22Rv1 (cell line): ENCODE measurements around the gene RBM14.
"Not testable (repeated sequence)": the region's sequence is repeated elsewhere in the genome, so short reads cannot be mapped to it uniquely, and the experiment has no call there.

Source experiments
- ZFX ChIP-seq: fragments of 450-650 bp; IDR thresholded peaks from 2 replicates; pipeline ENCODE4 v1.6.1; 2017; ENCODE audit warnings: antibody characterized with exemption, borderline replicate concordance
- TF ChIP-seq, protein P1 (sequence below): fragments of 450-650 bp; IDR thresholded peaks from 2 replicates; pipeline ENCODE4 v1.5.1; 2017; ENCODE audit warnings: mild to moderate bottlenecking

DNA sequence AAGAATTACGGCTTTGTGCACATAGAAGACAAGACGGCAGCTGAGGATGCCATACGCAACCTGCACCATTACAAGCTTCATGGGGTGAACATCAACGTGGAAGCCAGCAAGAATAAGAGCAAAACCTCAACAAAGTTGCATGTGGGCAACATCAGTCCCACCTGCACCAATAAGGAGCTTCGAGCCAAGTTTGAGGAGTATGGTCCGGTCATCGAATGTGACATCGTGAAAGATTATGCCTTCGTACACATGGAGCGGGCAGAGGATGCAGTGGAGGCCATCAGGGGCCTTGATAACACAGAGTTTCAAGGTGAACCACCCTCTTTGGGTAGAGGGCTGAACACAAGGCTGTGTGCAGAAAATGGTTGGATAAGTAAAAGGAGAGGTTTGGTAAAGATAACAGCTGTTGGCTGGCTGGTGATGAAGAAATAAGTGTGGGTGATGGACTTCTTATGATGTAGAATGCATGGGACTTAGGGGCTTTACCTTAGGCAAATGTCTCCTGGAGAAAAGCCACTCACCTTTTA is 23.4 kb downstream of the RBM14 start:
- TF ChIP-seq, protein P1, sequence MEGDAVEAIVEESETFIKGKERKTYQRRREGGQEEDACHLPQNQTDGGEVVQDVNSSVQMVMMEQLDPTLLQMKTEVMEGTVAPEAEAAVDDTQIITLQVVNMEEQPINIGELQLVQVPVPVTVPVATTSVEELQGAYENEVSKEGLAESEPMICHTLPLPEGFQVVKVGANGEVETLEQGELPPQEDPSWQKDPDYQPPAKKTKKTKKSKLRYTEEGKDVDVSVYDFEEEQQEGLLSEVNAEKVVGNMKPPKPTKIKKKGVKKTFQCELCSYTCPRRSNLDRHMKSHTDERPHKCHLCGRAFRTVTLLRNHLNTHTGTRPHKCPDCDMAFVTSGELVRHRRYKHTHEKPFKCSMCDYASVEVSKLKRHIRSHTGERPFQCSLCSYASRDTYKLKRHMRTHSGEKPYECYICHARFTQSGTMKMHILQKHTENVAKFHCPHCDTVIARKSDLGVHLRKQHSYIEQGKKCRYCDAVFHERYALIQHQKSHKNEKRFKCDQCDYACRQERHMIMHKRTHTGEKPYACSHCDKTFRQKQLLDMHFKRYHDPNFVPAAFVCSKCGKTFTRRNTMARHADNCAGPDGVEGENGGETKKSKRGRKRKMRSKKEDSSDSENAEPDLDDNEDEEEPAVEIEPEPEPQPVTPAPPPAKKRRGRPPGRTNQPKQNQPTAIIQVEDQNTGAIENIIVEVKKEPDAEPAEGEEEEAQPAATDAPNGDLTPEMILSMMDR, result not testable (repeated sequence)
- TF ChIP-seq ZFX, result not testable (repeated sequence)
